Calu3 (cell line): Measurements from ENCODE around the gene DAB1. TPM values are rescaled to one million over a fixed set of nuclear protein-coding genes. Genes with fewer than 3 reads are reported as not detected.

Experiments
- BruUV-seq: library from RNA; stranded (reverse); fragments of 400-500 nt; replicated peaks from 2 replicates; lab custom pipeline; 2021; lab: Mats Ljungman, UMichigan
- CTCF ChIA-PET: fragments of 300-600 bp; sonication (Branson Sonifier 250); formaldehyde crosslinking; loops from one replicate; lab custom pipeline; 2022; ENCODE audit warnings: antibody characterized with exemption; lab: Charles Lee
- DNase-seq: peaks from one replicate; pipeline ENCODE4 v3.0.0; 2022
- H3K27ac Mint-ChIP-seq: one replicate; pipeline ENCODE4 v1.8.0; 2022; ENCODE audit warnings: mixed read lengths; ENCODE audit not compliant: unreplicated experiment
- H3K27me3 Mint-ChIP-seq: one replicate; pipeline ENCODE4 v1.8.0; 2022; ENCODE audit warnings: mixed read lengths; ENCODE audit not compliant: unreplicated experiment
- H3K36me3 Mint-ChIP-seq: one replicate; pipeline ENCODE4 v1.8.0; 2022; ENCODE audit warnings: mild to moderate bottlenecking, moderate library complexity, mixed read lengths; ENCODE audit not compliant: insufficient read depth, unreplicated experiment
- H3K4me1 Mint-ChIP-seq: one replicate; pipeline ENCODE4 v1.8.0; 2022; ENCODE audit warnings: mild to moderate bottlenecking, low read depth, mixed read lengths; ENCODE audit not compliant: unreplicated experiment
- H3K4me3 Mint-ChIP-seq: one replicate; pipeline ENCODE4 v1.8.0; 2022; ENCODE audit warnings: mild to moderate bottlenecking, low read depth, moderate library complexity, mixed read lengths; ENCODE audit not compliant: unreplicated experiment
- H3K9me3 Mint-ChIP-seq: one replicate; pipeline ENCODE4 v1.8.0; 2022; ENCODE audit warnings: low read depth, mixed read lengths; ENCODE audit not compliant: unreplicated experiment
- intact Hi-C: fragments of 100-400 bp; cut with micrococcal nuclease; formaldehyde crosslinking; loops from one replicate; pipeline ENCODE4 v1.10.0; 2022; ENCODE audit not compliant: unreplicated experiment
- total RNA-seq: library from RNA; stranded (reverse); gene quantifications from 2 replicates; pipeline ENCODE4 v1.2.3, GENCODE V29; 2022
- TF ChIP-seq, protein P1 (sequence below): fragments of 200-600 bp; IDR thresholded peaks from one replicate; pipeline ENCODE4 v1.8.0; 2022; ENCODE audit warnings: antibody characterized with exemption; ENCODE audit not compliant: unreplicated experiment

Gene DAB1
- total RNA-seq, 1 experiment from 2014 or later, result not detected

- H3K27me3 Mint-ChIP-seq, result peaks cover 14% of the 10 kb centered on the region
- no peak overlapping the region for H3K27ac Mint-ChIP-seq
- peak; percentile 55 for DNase-seq
- H3K4me3 Mint-ChIP-seq, result no peak overlapping the region
- peaks cover 6% of the 10 kb centered on the region for H3K9me3 Mint-ChIP-seq
- H3K4me1 Mint-ChIP-seq, result no peaks in the 10 kb centered on the region
- CTCF ChIA-PET, result no interaction called here
- TF ChIP-seq, protein P1, sequence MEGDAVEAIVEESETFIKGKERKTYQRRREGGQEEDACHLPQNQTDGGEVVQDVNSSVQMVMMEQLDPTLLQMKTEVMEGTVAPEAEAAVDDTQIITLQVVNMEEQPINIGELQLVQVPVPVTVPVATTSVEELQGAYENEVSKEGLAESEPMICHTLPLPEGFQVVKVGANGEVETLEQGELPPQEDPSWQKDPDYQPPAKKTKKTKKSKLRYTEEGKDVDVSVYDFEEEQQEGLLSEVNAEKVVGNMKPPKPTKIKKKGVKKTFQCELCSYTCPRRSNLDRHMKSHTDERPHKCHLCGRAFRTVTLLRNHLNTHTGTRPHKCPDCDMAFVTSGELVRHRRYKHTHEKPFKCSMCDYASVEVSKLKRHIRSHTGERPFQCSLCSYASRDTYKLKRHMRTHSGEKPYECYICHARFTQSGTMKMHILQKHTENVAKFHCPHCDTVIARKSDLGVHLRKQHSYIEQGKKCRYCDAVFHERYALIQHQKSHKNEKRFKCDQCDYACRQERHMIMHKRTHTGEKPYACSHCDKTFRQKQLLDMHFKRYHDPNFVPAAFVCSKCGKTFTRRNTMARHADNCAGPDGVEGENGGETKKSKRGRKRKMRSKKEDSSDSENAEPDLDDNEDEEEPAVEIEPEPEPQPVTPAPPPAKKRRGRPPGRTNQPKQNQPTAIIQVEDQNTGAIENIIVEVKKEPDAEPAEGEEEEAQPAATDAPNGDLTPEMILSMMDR, result no peak
- BruUV-seq, result no TSS peak
- intact Hi-C loops, result no loop called here
- no peaks in the 10 kb centered on the region for H3K36me3 Mint-ChIP-seq
Observed at GRCh38 chr1:57411262-57411661, 12.6 kb downstream of the DAB1 start.

DNA sequence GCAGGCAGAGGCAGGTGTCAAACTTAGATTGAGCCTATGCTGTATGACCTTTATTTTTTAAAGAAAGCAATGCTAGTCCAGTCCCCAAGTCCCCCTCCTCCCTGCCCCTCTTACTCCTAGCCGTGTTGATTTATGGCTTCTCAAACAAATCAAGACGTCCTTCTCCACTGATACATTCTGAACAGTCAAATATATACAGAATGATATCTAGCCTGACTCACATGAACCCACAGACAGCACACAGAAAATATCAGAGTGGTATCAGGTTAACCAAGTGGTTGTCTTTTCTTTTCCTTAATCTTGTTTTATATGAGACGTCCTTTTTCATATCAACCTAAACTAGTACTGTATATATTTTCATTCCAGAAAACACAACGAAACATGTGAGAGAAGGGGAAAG, 13.4 kb downstream of the DAB1 start:
- H3K27ac Mint-ChIP-seq, result no peak overlapping the region
- no peak for DNase-seq
- CTCF ChIA-PET, result no interaction called here
- no peaks in the 10 kb centered on the region for H3K36me3 Mint-ChIP-seq
- H3K9me3 Mint-ChIP-seq, result peaks cover 6% of the 10 kb centered on the region
- no peaks in the 10 kb centered on the region for H3K4me1 Mint-ChIP-seq
- no TSS peak for BruUV-seq
- H3K27me3 Mint-ChIP-seq, result peaks cover 14% of the 10 kb centered on the region
- TF ChIP-seq, protein P1, result no peak
- no peak overlapping the region for H3K4me3 Mint-ChIP-seq
- intact Hi-C loops, result no loop called here

DNA sequence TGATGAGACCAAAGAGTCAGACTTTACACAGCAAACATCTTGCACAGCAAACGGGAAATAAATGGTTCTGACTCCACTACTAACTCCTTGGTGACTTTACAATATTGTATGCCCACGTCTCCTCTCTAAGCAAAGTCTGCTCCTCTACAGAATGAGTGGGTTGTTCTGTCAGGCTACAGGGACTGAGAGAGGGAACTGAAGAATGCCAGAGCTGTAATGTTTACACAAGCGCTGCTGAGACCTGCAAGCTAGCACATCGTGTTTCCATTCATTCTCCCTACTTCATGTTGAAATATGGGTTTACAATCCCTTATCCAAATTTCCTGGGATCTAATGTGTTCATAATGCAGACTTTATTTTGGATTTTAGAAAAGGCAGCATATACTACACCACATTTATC, 15.9 kb downstream of the DAB1 start:
- TF ChIP-seq, protein P1, result no peak
- Mint-ChIP-seq H3K27me3 (peaks cover 14% of the 10 kb centered on the region), H3K27ac (no peak overlapping the region), H3K9me3 (peaks cover 6% of the 10 kb centered on the region), H3K4me1 (no peaks in the 10 kb centered on the region), H3K4me3 (no peak overlapping the region), H3K36me3 (no peaks in the 10 kb centered on the region)
- CTCF ChIA-PET, result no interaction called here
- intact Hi-C loops, result no loop called here
- BruUV-seq, result no TSS peak
- no peak for DNase-seq

GRCh38 chr1:57406428-57406970, 17.4 kb downstream of the DAB1 start:
- H3K36me3 Mint-ChIP-seq, result no peaks in the 10 kb centered on the region
- intact Hi-C loops, result no loop called here
- no peak overlapping the region for H3K27ac Mint-ChIP-seq
- no TSS peak for BruUV-seq
- peaks cover 6% of the 10 kb centered on the region for H3K9me3 Mint-ChIP-seq
- H3K4me3 Mint-ChIP-seq, result no peak overlapping the region
- H3K27me3 Mint-ChIP-seq, result peaks cover 14% of the 10 kb centered on the region
- TF ChIP-seq, protein P1, result no peak
- H3K4me1 Mint-ChIP-seq, result no peaks in the 10 kb centered on the region
- DNase-seq, result no peak
- CTCF ChIA-PET, result no interaction called here
